ENCODE measurements around the gene SLAMF6.
"Not testable (repeated sequence)": the region's sequence is repeated elsewhere in the genome, so short reads cannot be mapped to it uniquely, and the experiment has no call there.

- not testable (repeated sequence) for TF ChIP-seq EZH2phosphoT487 (conservative IDR thresholded peaks at IDR 0.05; ENCODE audit: low read length)
- TF ChIP-seq, protein P1, sequence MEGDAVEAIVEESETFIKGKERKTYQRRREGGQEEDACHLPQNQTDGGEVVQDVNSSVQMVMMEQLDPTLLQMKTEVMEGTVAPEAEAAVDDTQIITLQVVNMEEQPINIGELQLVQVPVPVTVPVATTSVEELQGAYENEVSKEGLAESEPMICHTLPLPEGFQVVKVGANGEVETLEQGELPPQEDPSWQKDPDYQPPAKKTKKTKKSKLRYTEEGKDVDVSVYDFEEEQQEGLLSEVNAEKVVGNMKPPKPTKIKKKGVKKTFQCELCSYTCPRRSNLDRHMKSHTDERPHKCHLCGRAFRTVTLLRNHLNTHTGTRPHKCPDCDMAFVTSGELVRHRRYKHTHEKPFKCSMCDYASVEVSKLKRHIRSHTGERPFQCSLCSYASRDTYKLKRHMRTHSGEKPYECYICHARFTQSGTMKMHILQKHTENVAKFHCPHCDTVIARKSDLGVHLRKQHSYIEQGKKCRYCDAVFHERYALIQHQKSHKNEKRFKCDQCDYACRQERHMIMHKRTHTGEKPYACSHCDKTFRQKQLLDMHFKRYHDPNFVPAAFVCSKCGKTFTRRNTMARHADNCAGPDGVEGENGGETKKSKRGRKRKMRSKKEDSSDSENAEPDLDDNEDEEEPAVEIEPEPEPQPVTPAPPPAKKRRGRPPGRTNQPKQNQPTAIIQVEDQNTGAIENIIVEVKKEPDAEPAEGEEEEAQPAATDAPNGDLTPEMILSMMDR (IDR thresholded peaks at IDR 0.05; ENCODE audit: insufficient read depth, low read length, poor library complexity, severe bottlenecking), result not testable (repeated sequence)
Observed at GRCh38 chr1:160559437-160559836, 36.4 kb upstream of the SLAMF6 start.
